ENCODE results near the gene PRKACA.
A peak's percentile ranks its signal among the peaks of the same experiment; 100 is the strongest.

DNA sequence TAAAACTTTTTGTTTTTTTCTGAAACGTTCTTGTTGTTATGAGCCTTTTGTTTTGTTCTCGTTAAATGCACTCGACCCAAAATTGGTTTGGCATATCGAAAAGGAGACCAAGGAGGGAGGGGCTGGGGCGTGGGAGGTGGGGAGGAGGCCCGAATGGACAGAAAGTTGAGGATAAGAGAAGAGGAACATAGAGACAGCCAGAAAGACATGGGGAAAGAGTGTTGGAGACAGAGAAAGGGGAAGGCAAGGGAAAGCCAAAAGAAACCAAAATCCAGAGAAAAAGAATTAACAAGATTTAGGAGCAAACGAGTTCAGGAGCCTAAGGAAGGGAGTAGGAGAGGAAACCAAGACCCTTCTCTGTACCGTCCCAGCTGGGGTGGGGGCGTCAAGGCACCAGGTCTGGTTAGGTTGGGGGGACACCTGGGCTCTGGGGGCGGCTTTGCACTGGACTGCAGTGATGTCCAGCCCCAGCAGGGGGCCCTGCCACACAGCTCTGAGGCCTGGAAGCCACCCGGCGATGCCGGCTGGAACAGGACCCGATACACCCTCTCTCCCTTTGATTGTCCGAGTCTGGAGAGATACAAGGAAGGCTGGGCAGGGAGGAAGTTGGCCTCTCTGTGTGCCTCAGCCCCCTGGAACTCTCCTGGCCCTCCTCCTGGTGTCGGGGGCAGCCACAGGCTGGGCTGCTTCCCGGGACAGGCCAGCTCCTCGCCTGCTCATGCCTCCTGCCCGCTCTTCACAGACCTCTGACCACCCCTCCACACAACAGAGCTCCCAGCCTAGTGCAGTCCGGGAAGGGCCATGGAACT, 30.4 kb upstream of the PRKACA start:
- TF ChIP-seq CTCF (tag by site-specific recombination; IDR thresholded peaks at IDR 0.05) (peak; percentile 66), ZNF138 (tag by site-specific recombination; IDR thresholded peaks at IDR 0.05; ENCODE audit: borderline replicate concordance) (no peak), HIC1 (tag by site-specific recombination; IDR thresholded peaks at IDR 0.05) (no peak), ZNF202 (tag by site-specific recombination; IDR thresholded peaks at IDR 0.05; ENCODE audit: borderline replicate concordance) (no peak), REST (tag by site-specific recombination; IDR thresholded peaks at IDR 0.05) (no peak)

Measured in HEK293 (cell line).